ENCODE data around the gene MRTO4. TPM values are rescaled to one million over a fixed set of nuclear protein-coding genes. Genes with fewer than 3 reads are reported as not detected.
A peak's percentile ranks its signal among the peaks of the same experiment; 100 is the strongest.

The MRTO4 gene
- total and polyA plus RNA-seq, 9 of the 15 experiments (the other 6 are each of a cell fraction or from before 2014, with no cell fraction given): 62.0 to 173 (median 146) TPM

- peak; percentile 98 for TF ChIP-seq MGA (IDR thresholded peaks at IDR 0.05)
- TF ChIP-seq, protein P1, sequence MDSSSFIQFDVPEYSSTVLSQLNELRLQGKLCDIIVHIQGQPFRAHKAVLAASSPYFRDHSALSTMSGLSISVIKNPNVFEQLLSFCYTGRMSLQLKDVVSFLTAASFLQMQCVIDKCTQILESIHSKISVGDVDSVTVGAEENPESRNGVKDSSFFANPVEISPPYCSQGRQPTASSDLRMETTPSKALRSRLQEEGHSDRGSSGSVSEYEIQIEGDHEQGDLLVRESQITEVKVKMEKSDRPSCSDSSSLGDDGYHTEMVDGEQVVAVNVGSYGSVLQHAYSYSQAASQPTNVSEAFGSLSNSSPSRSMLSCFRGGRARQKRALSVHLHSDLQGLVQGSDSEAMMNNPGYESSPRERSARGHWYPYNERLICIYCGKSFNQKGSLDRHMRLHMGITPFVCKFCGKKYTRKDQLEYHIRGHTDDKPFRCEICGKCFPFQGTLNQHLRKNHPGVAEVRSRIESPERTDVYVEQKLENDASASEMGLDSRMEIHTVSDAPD (CRISPR knock-in tag; IDR thresholded peaks at IDR 0.05): no peak
- no peak for TF ChIP-seq ZNF785 (CRISPR knock-in tag; IDR thresholded peaks at IDR 0.05)
- TF ChIP-seq TFAM (CRISPR knock-in tag; conservative IDR thresholded peaks at IDR 0.05): no peak
- TF ChIP-seq FOS (IDR thresholded peaks at IDR 0.05; ENCODE audit: extremely low read depth, insufficient read length): no peak
- TF ChIP-seq, protein P2, sequence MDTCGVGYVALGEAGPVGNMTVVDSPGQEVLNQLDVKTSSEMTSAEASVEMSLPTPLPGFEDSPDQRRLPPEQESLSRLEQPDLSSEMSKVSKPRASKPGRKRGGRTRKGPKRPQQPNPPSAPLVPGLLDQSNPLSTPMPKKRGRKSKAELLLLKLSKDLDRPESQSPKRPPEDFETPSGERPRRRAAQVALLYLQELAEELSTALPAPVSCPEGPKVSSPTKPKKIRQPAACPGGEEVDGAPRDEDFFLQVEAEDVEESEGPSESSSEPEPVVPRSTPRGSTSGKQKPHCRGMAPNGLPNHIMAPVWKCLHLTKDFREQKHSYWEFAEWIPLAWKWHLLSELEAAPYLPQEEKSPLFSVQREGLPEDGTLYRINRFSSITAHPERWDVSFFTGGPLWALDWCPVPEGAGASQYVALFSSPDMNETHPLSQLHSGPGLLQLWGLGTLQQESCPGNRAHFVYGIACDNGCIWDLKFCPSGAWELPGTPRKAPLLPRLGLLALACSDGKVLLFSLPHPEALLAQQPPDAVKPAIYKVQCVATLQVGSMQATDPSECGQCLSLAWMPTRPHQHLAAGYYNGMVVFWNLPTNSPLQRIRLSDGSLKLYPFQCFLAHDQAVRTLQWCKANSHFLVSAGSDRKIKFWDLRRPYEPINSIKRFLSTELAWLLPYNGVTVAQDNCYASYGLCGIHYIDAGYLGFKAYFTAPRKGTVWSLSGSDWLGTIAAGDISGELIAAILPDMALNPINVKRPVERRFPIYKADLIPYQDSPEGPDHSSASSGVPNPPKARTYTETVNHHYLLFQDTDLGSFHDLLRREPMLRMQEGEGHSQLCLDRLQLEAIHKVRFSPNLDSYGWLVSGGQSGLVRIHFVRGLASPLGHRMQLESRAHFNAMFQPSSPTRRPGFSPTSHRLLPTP (IDR thresholded peaks at IDR 0.05; ENCODE audit: borderline replicate concordance, extremely low read depth, insufficient read length): no peak
- no peak for TF ChIP-seq ZNF23 (CRISPR knock-in tag; IDR thresholded peaks at IDR 0.05)
- TF ChIP-seq POU5F1 (IDR thresholded peaks at IDR 0.05; ENCODE audit: borderline replicate concordance, low read depth, low read length, partially characterized antibody): no peak
- no peak for TF ChIP-seq CBX5 (IDR thresholded peaks at IDR 0.05; ENCODE audit: borderline replicate concordance, low read depth)
- peak; percentile 94 for TF ChIP-seq PHF8 (IDR thresholded peaks at IDR 0.05; ENCODE audit: borderline replicate concordance, low read length)
- no peak for TF ChIP-seq RUNX1 (IDR thresholded peaks at IDR 0.05; ENCODE audit: low read depth)
Observed at GRCh38 chr1:19209990-19210771, 41.4 kb upstream of the MRTO4 start, which contains the start of gene UBR4 (continued).

All from K562 (cell line).